SK-N-SH treated with all-trans-retinoic acid at 6 μM for 48 hours (cell line): Measurements from ENCODE around the gene ACSL1.

ENCODE experiments used
- ATAC-seq: fragments of 200-7000 bp; cut with Tn5 transposase; 3 replicates; pipeline ENCODE4 v1.9.1; 2020; ENCODE audit warnings: mild to moderate bottlenecking, moderate library complexity
- ARNTL ChIP-seq: fragments of 450-650 bp; formaldehyde crosslinking; IDR thresholded peaks from 2 replicates; pipeline ENCODE4 v1.5.0; 2020; ENCODE audit warnings: low read depth, mild to moderate bottlenecking, moderate library complexity, borderline replicate concordance
- BACH2 ChIP-seq: fragments of 250-450 bp; sonication (Bioruptor Pico); IDR thresholded peaks from 2 replicates; pipeline ENCODE4 v1.9.0; 2021; ENCODE audit warnings: mild to moderate bottlenecking, borderline replicate concordance
- CSRNP3 ChIP-seq: fragments of 250-450 bp; sonication (Bioruptor Pico); IDR thresholded peaks from 2 replicates; pipeline ENCODE4 v1.5.1; 2021; ENCODE audit warnings: mild to moderate bottlenecking, moderate library complexity
- ESRRG ChIP-seq: fragments of 250-450 bp; sonication (Bioruptor Pico); IDR thresholded peaks from 2 replicates; pipeline ENCODE4 v1.6.1; 2021; ENCODE audit warnings: mild to moderate bottlenecking
- GLIS3 ChIP-seq: fragments of 250-450 bp; sonication (Bioruptor Pico); IDR thresholded peaks from 2 replicates; pipeline ENCODE4 v1.5.0; 2020; ENCODE audit warnings: mild to moderate bottlenecking, moderate library complexity
- ISL1 ChIP-seq: fragments of 250-450 bp; sonication (Bioruptor Pico); IDR thresholded peaks from 2 replicates; pipeline ENCODE4 v2.1.2; 2022; ENCODE audit warnings: mild to moderate bottlenecking, moderate library complexity
- OSR1 ChIP-seq: fragments of 250-450 bp; sonication (Bioruptor Pico); IDR thresholded peaks from 2 replicates; pipeline ENCODE4 v1.8.0; 2022; ENCODE audit warnings: moderate library complexity, mild to moderate bottlenecking, inconsistent platforms
- PPARA ChIP-seq: fragments of 250-450 bp; sonication (Bioruptor Pico); IDR thresholded peaks from 2 replicates; pipeline ENCODE4 v1.5.0; 2020; ENCODE audit warnings: mild to moderate bottlenecking, borderline replicate concordance
- RARB ChIP-seq: fragments of 250-450 bp; sonication (Bioruptor Pico); IDR thresholded peaks from 2 replicates; pipeline ENCODE4 v1.8.0; 2021; ENCODE audit warnings: mild to moderate bottlenecking, moderate library complexity
- SNAI2 ChIP-seq: fragments of 250-450 bp; sonication (Bioruptor Pico); IDR thresholded peaks from 2 replicates; pipeline ENCODE4 v1.5.0; 2020; ENCODE audit warnings: mild to moderate bottlenecking, moderate library complexity
- TOX ChIP-seq: fragments of 250-450 bp; sonication (Bioruptor Pico); IDR thresholded peaks from 2 replicates; pipeline ENCODE4 v1.8.0; 2021; ENCODE audit warnings: mild to moderate bottlenecking, moderate library complexity, borderline replicate concordance
- TSHZ2 ChIP-seq: fragments of 250-450 bp; sonication (Bioruptor Pico); IDR thresholded peaks from 2 replicates; pipeline ENCODE4 v1.5.0; 2020; ENCODE audit warnings: mild to moderate bottlenecking, moderate library complexity
- ZC3H10 ChIP-seq: fragments of 250-450 bp; sonication (Bioruptor Pico); IDR thresholded peaks from 2 replicates; pipeline ENCODE4 v1.5.1; 2021; ENCODE audit warnings: mild to moderate bottlenecking, moderate library complexity
- ZFP3 ChIP-seq: fragments of 250-450 bp; sonication (Bioruptor Pico); IDR thresholded peaks from 2 replicates; pipeline ENCODE4 v1.5.0; 2020; ENCODE audit warnings: mild to moderate bottlenecking, moderate library complexity
- ZNF565 ChIP-seq: fragments of 450-650 bp; formaldehyde crosslinking; conservative IDR thresholded peaks from 2 replicates; pipeline ENCODE4 v1.5.0; 2020; ENCODE audit warnings: low read depth, mild to moderate bottlenecking, moderate library complexity
- ZNF70 ChIP-seq: fragments of 450-650 bp; formaldehyde crosslinking; IDR thresholded peaks from 2 replicates; pipeline ENCODE4 v1.5.0; 2020; ENCODE audit warnings: mild to moderate bottlenecking, moderate library complexity
- ZNF8 ChIP-seq: fragments of 450-650 bp; formaldehyde crosslinking; IDR thresholded peaks from 2 replicates; pipeline ENCODE4 v1.5.0; 2020; ENCODE audit warnings: mild to moderate bottlenecking, moderate library complexity
- TF ChIP-seq, protein P1 (sequence below): fragments of 250-450 bp; sonication (Bioruptor Pico); IDR thresholded peaks from 2 replicates; pipeline ENCODE4 v1.8.0; 2021; ENCODE audit warnings: low read depth, mild to moderate bottlenecking, moderate library complexity, borderline replicate concordance
- TF ChIP-seq, protein P2 (sequence below): fragments of 250-450 bp; sonication (Bioruptor Pico); IDR thresholded peaks from 2 replicates; pipeline ENCODE4 v1.5.1; 2020; ENCODE audit warnings: low read depth, mild to moderate bottlenecking, moderate library complexity
- TF ChIP-seq, protein P3 (sequence below): fragments of 250-450 bp; sonication (Bioruptor Pico); IDR thresholded peaks from 2 replicates; pipeline ENCODE4 v1.8.0; 2020; ENCODE audit warnings: mild to moderate bottlenecking, moderate library complexity, borderline replicate concordance

Gene ACSL1

GRCh38 chr4:184752496-184753275 lies 73.1 kb downstream of the ACSL1 start (continued):
- TF ChIP-seq, protein P1, sequence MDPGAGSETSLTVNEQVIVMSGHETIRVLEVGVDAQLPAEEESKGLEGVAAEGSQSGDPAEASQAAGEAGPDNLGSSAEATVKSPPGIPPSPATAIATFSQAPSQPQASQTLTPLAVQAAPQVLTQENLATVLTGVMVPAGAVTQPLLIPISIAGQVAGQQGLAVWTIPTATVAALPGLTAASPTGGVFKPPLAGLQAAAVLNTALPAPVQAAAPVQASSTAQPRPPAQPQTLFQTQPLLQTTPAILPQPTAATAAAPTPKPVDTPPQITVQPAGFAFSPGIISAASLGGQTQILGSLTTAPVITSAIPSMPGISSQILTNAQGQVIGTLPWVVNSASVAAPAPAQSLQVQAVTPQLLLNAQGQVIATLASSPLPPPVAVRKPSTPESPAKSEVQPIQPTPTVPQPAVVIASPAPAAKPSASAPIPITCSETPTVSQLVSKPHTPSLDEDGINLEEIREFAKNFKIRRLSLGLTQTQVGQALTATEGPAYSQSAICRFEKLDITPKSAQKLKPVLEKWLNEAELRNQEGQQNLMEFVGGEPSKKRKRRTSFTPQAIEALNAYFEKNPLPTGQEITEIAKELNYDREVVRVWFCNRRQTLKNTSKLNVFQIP (CRISPR knock-in tag): no peak
- TF ChIP-seq TSHZ2: no peak

- TF ChIP-seq OSR1 (CRISPR knock-in tag): no peak
- TF ChIP-seq ZNF8 (CRISPR knock-in tag): no peak
- TF ChIP-seq RARB (CRISPR knock-in tag): no peak
- ATAC-seq: no peak
Measured at GRCh38 chr4:184751585-184751956, 74.2 kb downstream of the ACSL1 start.

DNA sequence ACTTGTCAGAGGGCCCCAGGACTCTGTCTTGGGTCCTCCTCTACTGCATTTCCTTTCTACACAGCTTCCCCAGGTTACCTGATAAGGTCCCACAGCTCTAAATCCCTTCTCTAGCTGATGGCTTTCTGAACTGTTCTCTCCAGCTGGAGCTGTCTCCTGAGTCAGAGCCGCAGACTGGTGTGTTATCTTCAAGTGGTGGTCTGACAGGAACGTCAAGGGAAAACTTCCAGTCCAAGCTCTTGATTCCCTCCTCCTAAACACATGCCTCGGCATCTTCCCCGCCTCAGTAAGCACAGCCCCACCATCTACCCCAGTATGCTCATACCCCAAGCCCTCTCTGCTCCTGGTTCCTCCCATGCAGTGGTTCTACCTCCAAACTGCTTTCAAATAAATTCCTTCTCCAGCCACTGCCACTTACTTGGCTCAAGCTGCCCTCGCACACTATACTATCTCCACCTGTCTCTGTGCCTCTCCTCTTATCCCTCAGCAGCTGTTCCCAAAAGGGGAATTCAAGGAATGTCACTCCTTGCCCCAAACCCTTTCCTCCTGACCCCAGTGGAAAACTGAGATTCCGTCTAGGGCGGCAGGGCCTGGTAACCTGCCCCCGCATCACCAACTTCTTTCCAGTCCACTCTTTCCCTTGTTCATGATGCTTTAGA lies 74.7 kb downstream of the ACSL1 start:
- no peak for ATAC-seq
- TF ChIP-seq, protein P1 (CRISPR knock-in tag): no peak
- TF ChIP-seq RARB (CRISPR knock-in tag) (no peak), CSRNP3 (no peak), BACH2 (CRISPR knock-in tag) (no peak), ZNF8 (CRISPR knock-in tag) (no peak), ESRRG (no peak), PPARA (CRISPR knock-in tag) (no peak), ZNF70 (CRISPR knock-in tag) (no peak), ZC3H10 (CRISPR knock-in tag) (no peak), TSHZ2 (no peak), ZFP3 (CRISPR knock-in tag) (no peak), ARNTL (CRISPR knock-in tag) (no peak), ISL1 (CRISPR knock-in tag) (no peak), TOX (CRISPR knock-in tag) (no peak), SNAI2 (CRISPR knock-in tag) (no peak), GLIS3 (no peak), ZNF565 (CRISPR knock-in tag) (no peak)
- TF ChIP-seq, protein P2, sequence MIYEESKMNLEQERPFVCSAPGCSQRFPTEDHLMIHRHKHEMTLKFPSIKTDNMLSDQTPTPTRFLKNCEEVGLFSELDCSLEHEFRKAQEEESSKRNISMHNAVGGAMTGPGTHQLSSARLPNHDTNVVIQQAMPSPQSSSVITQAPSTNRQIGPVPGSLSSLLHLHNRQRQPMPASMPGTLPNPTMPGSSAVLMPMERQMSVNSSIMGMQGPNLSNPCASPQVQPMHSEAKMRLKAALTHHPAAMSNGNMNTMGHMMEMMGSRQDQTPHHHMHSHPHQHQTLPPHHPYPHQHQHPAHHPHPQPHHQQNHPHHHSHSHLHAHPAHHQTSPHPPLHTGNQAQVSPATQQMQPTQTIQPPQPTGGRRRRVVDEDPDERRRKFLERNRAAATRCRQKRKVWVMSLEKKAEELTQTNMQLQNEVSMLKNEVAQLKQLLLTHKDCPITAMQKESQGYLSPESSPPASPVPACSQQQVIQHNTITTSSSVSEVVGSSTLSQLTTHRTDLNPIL (CRISPR knock-in tag): no peak
- TF ChIP-seq, protein P3, sequence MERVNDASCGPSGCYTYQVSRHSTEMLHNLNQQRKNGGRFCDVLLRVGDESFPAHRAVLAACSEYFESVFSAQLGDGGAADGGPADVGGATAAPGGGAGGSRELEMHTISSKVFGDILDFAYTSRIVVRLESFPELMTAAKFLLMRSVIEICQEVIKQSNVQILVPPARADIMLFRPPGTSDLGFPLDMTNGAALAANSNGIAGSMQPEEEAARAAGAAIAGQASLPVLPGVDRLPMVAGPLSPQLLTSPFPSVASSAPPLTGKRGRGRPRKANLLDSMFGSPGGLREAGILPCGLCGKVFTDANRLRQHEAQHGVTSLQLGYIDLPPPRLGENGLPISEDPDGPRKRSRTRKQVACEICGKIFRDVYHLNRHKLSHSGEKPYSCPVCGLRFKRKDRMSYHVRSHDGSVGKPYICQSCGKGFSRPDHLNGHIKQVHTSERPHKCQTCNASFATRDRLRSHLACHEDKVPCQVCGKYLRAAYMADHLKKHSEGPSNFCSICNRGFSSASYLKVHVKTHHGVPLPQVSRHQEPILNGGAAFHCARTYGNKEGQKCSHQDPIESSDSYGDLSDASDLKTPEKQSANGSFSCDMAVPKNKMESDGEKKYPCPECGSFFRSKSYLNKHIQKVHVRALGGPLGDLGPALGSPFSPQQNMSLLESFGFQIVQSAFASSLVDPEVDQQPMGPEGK (CRISPR knock-in tag): no peak
